ENCODE results near the gene AIP. TPM values are rescaled to one million over a fixed set of nuclear protein-coding genes. Genes with fewer than 3 reads are reported as not detected.

The AIP gene
- total and polyA plus RNA-seq, 9 of the 15 experiments (the other 6 are each of a cell fraction or from before 2014, with no cell fraction given), result 5.2 to 92.5 (median 52.7) TPM

DNA sequence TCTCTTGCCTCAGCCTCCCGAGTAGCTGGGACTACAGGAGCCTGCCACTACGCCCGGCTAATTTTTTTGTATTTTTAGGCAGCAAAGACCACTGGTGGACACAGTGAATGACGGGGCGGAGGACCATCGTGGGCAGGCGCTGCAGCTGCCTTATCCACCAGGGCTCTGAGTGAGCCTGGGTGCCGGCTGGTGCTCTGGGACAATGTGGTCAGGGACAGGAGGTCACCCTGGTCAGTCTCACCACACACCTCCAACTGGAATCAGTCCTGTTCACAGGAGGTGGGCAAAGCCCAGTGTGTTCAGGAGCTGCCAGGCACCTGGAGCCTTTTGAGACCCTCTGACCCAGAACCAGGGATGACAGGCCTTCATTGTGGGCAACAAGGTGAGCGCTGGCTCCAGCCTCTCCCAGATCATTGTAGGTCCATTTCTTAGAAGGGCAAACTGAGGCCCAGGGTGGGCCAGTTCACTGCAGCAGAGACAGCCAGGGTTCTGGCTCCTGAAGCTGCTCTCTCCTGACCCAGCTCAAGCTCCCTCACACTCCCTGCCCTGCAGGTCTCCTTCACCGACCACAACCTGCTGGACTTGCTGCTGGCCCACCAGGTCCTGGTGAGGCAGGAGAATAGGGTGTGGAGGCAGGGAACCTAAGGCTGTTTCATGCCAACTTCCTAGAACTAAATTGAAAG is 56.1 kb downstream of the AIP start:
- BruUV-seq (replicated peaks), result no TSS peak
- Histone ChIP-seq H3K4me2 (ENCODE audit: insufficient read depth, low read length) (no peak overlapping the region), H3K36me3 (ENCODE audit: control insufficient read depth, insufficient read depth, low read length) (no peaks in the 10 kb centered on the region), H3K4me1 (replicated peaks in 1 of 2; ENCODE audit: control insufficient read depth in 2 of 2, insufficient read depth in 2 of 2, low read length in 2 of 2) (peaks cover 0 to 9% of the 10 kb centered on the region in 2 experiments; a peak in 3 of 5 replicates), H3K9ac (ENCODE audit: insufficient read depth in 1 of 2, low read depth in 2 of 2, low read length in 2 of 2) (no peak overlapping the region), H3K27me3 (ENCODE audit: control insufficient read depth in 2 of 2, insufficient read depth in 2 of 2, low read length in 2 of 2) (no peaks in the 10 kb centered on the region), H3K9me3 (replicated peaks; ENCODE audit: control insufficient read depth, insufficient read depth, low read depth, low read length) (no peaks in the 10 kb centered on the region), H3K79me2 (ENCODE audit: control insufficient read depth, insufficient read depth, low read length) (no peaks in the 10 kb centered on the region), H3K4me3 (no peak overlapping the region), H4K20me1 (replicated peaks; ENCODE audit: control insufficient read depth, insufficient read depth, low read length) (no peaks in the 10 kb centered on the region), H2AFZ (ENCODE audit: low read depth, low read length) (no peak overlapping the region), H3K9me1 (ENCODE audit: control insufficient read depth, insufficient read depth, low read length) (no peaks in the 10 kb centered on the region), H3K27ac (ENCODE audit: extremely low read depth, low read depth, low read length) (no peak overlapping the region)
- no peak for DNase-seq (ENCODE audit: extremely low read depth in 1 of 4, low spot score in 3 of 4)
- ATAC-seq, result no peak
- in situ Hi-C loops (cut with MboI), result loop anchor here (25.0 kb wide), 1 partner anchor 1148 kb away; the partner anchor contains the start of gene GAL
- WGBS (ENCODE audit: insufficient coverage, low coverage, missing lambda C conversion rate), result 46% methylated on average over 10 of the region's 10 CpGs
- ChIA-PET POLR2A (interaction anchor here (0.5 to 0.8 kb wide), 2 partner anchors 28 to 137 kb away, joined by 3 read pairs; partner anchors contain the start of gene PPP1CA), CTCF (ENCODE audit: low intra/inter-chr PET ratio) (no interaction called here)
- intact Hi-C loops (cut with micrococcal nuclease), result no loop called here
- FAIRE-seq, result no peak
- TF ChIP-seq NFXL1 (CRISPR knock-in tag; IDR thresholded peaks at IDR 0.05) (no peak), KDM1A (IDR thresholded peaks at IDR 0.05) (peak in 1 of 2 experiments; percentile 37; a peak in 2 of 4 replicates), ZBTB17 (CRISPR knock-in tag; IDR thresholded peaks at IDR 0.05) (no peak), ETV1 (tag; conservative IDR thresholded peaks at IDR 0.05; ENCODE audit: low read depth) (no peak), BCOR (IDR thresholded peaks at IDR 0.05) (peak; percentile 64), ZNF766 (CRISPR knock-in tag; conservative IDR thresholded peaks at IDR 0.05) (no peak)
- TF ChIP-seq, protein P1, sequence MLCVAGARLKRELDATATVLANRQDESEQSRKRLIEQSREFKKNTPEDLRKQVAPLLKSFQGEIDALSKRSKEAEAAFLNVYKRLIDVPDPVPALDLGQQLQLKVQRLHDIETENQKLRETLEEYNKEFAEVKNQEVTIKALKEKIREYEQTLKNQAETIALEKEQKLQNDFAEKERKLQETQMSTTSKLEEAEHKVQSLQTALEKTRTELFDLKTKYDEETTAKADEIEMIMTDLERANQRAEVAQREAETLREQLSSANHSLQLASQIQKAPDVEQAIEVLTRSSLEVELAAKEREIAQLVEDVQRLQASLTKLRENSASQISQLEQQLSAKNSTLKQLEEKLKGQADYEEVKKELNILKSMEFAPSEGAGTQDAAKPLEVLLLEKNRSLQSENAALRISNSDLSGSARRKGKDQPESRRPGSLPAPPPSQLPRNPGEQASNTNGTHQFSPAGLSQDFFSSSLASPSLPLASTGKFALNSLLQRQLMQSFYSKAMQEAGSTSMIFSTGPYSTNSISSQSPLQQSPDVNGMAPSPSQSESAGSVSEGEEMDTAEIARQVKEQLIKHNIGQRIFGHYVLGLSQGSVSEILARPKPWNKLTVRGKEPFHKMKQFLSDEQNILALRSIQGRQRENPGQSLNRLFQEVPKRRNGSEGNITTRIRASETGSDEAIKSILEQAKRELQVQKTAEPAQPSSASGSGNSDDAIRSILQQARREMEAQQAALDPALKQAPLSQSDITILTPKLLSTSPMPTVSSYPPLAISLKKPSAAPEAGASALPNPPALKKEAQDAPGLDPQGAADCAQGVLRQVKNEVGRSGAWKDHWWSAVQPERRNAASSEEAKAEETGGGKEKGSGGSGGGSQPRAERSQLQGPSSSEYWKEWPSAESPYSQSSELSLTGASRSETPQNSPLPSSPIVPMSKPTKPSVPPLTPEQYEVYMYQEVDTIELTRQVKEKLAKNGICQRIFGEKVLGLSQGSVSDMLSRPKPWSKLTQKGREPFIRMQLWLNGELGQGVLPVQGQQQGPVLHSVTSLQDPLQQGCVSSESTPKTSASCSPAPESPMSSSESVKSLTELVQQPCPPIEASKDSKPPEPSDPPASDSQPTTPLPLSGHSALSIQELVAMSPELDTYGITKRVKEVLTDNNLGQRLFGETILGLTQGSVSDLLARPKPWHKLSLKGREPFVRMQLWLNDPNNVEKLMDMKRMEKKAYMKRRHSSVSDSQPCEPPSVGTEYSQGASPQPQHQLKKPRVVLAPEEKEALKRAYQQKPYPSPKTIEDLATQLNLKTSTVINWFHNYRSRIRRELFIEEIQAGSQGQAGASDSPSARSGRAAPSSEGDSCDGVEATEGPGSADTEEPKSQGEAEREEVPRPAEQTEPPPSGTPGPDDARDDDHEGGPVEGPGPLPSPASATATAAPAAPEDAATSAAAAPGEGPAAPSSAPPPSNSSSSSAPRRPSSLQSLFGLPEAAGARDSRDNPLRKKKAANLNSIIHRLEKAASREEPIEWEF (CRISPR knock-in tag; IDR thresholded peaks at IDR 0.05), result no peak
- TF ChIP-seq, protein P2, sequence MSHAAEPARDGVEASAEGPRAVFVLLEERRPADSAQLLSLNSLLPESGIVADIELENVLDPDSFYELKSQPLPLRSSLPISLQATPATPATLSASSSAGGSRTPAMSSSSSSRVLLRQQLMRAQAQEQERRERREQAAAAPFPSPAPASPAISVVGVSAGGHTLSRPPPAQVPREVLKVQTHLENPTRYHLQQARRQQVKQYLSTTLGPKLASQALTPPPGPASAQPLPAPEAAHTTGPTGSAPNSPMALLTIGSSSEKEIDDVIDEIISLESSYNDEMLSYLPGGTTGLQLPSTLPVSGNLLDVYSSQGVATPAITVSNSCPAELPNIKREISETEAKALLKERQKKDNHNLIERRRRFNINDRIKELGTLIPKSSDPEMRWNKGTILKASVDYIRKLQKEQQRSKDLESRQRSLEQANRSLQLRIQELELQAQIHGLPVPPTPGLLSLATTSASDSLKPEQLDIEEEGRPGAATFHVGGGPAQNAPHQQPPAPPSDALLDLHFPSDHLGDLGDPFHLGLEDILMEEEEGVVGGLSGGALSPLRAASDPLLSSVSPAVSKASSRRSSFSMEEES (CRISPR knock-in tag; IDR thresholded peaks at IDR 0.05), result no peak
- TF ChIP-seq, protein P3, sequence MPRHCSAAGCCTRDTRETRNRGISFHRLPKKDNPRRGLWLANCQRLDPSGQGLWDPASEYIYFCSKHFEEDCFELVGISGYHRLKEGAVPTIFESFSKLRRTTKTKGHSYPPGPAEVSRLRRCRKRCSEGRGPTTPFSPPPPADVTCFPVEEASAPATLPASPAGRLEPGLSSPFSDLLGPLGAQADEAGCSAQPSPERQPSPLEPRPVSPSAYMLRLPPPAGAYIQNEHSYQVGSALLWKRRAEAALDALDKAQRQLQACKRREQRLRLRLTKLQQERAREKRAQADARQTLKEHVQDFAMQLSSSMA (CRISPR knock-in tag; IDR thresholded peaks at IDR 0.05), result no peak
- TF ChIP-seq, protein P4, sequence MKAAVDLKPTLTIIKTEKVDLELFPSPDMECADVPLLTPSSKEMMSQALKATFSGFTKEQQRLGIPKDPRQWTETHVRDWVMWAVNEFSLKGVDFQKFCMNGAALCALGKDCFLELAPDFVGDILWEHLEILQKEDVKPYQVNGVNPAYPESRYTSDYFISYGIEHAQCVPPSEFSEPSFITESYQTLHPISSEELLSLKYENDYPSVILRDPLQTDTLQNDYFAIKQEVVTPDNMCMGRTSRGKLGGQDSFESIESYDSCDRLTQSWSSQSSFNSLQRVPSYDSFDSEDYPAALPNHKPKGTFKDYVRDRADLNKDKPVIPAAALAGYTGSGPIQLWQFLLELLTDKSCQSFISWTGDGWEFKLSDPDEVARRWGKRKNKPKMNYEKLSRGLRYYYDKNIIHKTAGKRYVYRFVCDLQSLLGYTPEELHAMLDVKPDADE (conservative IDR thresholded peaks at IDR 0.05; ENCODE audit: control insufficient read depth, low read depth, low read length), result no peak
- TF ChIP-seq, protein P5, sequence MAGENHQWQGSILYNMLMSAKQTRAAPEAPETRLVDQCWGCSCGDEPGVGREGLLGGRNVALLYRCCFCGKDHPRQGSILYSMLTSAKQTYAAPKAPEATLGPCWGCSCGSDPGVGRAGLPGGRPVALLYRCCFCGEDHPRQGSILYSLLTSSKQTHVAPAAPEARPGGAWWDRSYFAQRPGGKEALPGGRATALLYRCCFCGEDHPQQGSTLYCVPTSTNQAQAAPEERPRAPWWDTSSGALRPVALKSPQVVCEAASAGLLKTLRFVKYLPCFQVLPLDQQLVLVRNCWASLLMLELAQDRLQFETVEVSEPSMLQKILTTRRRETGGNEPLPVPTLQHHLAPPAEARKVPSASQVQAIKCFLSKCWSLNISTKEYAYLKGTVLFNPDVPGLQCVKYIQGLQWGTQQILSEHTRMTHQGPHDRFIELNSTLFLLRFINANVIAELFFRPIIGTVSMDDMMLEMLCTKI (IDR thresholded peaks at IDR 0.05; ENCODE audit: partially characterized antibody), result no peak

Measured in K562 (cell line).